ENCODE results near the gene IL24. TPM values are rescaled to one million over a fixed set of nuclear protein-coding genes. Genes with fewer than 3 reads are reported as not detected.

Gene IL24
- total and polyA plus RNA-seq, 2 donors: 0.09 to 0.50 TPM

- no peak overlapping the region for H3K27ac ChIP-seq (ENCODE audit: low read depth in 1 of 2, low read length in 1 of 2)
- DNase-seq (ENCODE audit: low read depth in 6 of 9, low spot score in 9 of 9): no peak
- H3K27me3 ChIP-seq (ENCODE audit: control insufficient read depth in 2 of 2, insufficient read depth in 1 of 2, low read length in 1 of 2): no peaks in the 10 kb centered on the region
- WGBS: 93% methylated on average over 3 of the region's 3 CpGs
- H3K4me1 ChIP-seq (ENCODE audit: control insufficient read depth in 2 of 2, insufficient read depth in 2 of 2, low read length in 2 of 2): no peaks in the 10 kb centered on the region
- H3K4me3 ChIP-seq (ENCODE audit: low read length in 2 of 2): no peak overlapping the region
- no peaks in the 10 kb centered on the region for H3K36me3 ChIP-seq (ENCODE audit: control insufficient read depth in 2 of 2, insufficient read depth in 2 of 2, low read length in 1 of 2)
- H3K9me3 ChIP-seq (ENCODE audit: control insufficient read depth in 2 of 2, insufficient read depth in 1 of 2, low read length in 1 of 2): no peaks in the 10 kb centered on the region
Observed at GRCh38 chr1:206947255-206947654, 50.0 kb downstream of the IL24 start.

DNA sequence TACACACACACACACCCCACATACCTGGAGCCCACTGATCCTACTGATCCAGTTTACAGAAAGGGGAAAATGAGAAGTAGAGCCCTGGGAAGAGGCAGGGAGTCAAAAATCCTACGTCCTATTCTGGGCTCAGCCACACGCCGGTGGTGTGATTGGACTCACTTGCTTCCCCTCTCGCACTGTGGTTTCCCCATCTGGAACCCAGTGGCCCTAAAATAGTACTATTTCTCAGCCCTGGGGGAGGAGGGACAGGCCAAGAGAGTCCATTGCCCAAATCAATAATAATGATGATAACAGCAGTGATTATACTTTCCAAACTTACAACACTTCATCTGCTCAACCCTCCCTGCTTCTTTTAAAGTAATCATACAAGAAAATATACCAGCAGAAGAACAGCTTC lies 52.0 kb downstream of the IL24 start:
- no peak overlapping the region for H3K27ac ChIP-seq (ENCODE audit: low read depth in 1 of 2, low read length in 1 of 2)
- no peak for DNase-seq (ENCODE audit: low read depth in 6 of 9, low spot score in 9 of 9)
- no peaks in the 10 kb centered on the region for H3K4me1 ChIP-seq (ENCODE audit: control insufficient read depth in 2 of 2, insufficient read depth in 2 of 2, low read length in 2 of 2)
- no peaks in the 10 kb centered on the region for H3K27me3 ChIP-seq (ENCODE audit: control insufficient read depth in 2 of 2, insufficient read depth in 1 of 2, low read length in 1 of 2)
- no peaks in the 10 kb centered on the region for H3K9me3 ChIP-seq (ENCODE audit: control insufficient read depth in 2 of 2, insufficient read depth in 1 of 2, low read length in 1 of 2)
- no peaks in the 10 kb centered on the region for H3K36me3 ChIP-seq (ENCODE audit: control insufficient read depth in 2 of 2, insufficient read depth in 2 of 2, low read length in 1 of 2)
- H3K4me3 ChIP-seq (ENCODE audit: low read length in 2 of 2): no peak overlapping the region
- WGBS: 56% methylated on average over 4 of the region's 4 CpGs

DNA sequence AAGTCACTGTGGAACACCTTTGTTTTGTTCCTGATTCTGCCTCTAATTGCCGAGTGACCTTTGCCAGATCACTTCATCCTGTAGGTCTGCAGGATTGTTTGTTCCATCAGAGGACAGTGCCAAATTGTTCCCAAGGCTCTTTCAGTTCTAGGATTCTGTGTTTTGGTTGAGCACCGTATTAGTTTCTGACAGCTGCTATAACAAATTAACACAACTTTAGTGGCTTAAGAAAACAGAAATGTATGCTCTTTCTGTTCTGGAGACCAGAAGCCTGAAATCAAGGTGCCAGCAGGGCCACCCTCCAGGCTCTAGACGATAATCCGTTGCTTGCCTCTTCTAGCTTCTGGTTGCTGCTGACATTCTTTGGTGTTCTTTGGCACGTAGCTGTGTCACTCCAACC lies 52.4 kb downstream of the IL24 start:
- no peak for DNase-seq (ENCODE audit: low read depth in 6 of 9, low spot score in 9 of 9)
- H3K27me3 ChIP-seq (ENCODE audit: control insufficient read depth in 2 of 2, insufficient read depth in 1 of 2, low read length in 1 of 2): no peaks in the 10 kb centered on the region
- 98% methylated on average over 5 of the region's 5 CpGs for WGBS
- H3K9me3 ChIP-seq (ENCODE audit: control insufficient read depth in 2 of 2, insufficient read depth in 1 of 2, low read length in 1 of 2): no peaks in the 10 kb centered on the region
- no peak overlapping the region for H3K27ac ChIP-seq (ENCODE audit: low read depth in 1 of 2, low read length in 1 of 2)
- H3K4me3 ChIP-seq (ENCODE audit: low read length in 2 of 2): no peak overlapping the region
- H3K4me1 ChIP-seq (ENCODE audit: control insufficient read depth in 2 of 2, insufficient read depth in 2 of 2, low read length in 2 of 2): no peaks in the 10 kb centered on the region
- no peaks in the 10 kb centered on the region for H3K36me3 ChIP-seq (ENCODE audit: control insufficient read depth in 2 of 2, insufficient read depth in 2 of 2, low read length in 1 of 2)

DNA sequence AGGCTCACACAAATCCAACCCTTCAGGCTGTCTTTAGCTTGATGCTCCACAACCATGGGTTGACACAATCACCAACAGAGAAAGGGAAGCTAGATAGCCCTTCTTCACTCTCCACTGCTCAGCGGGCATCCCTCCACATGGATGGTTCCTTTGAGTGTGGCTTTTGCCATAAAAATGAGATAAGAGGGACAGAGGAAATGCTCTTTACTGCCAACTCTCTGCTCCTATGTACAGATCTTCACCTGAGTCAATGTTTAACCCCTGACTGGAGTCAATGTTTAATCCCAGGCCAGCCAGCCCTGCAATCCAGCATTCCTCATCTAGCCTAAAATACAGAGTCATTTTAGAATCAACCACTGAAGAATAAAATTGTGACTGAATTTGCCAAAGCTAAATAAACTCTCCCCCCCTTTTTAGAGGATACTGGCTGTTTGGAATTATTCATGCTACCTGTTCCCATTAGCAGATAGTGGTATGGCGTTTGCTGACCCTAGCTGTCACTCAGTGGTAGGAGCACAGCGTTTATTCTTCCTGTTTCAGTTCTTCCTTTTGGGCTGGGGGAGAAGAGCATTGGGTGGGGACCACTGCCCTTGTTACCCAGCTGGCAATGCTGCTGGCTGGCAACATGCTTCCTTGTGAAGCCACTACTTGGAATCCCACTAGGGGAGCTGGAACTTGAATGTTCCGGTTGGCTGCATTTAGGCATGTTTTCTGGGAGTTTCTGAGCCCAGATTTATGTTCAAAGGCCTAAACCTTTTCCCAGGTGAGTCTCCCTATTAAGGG lies 54.3 kb downstream of the IL24 start:
- H3K36me3 ChIP-seq (ENCODE audit: control insufficient read depth in 2 of 2, insufficient read depth in 2 of 2, low read length in 1 of 2): no peaks in the 10 kb centered on the region
- no peak for DNase-seq (ENCODE audit: low read depth in 6 of 9, low spot score in 9 of 9)
- H3K9me3 ChIP-seq (ENCODE audit: control insufficient read depth in 2 of 2, insufficient read depth in 1 of 2, low read length in 1 of 2): no peaks in the 10 kb centered on the region
- no peaks in the 10 kb centered on the region for H3K4me1 ChIP-seq (ENCODE audit: control insufficient read depth in 2 of 2, insufficient read depth in 2 of 2, low read length in 2 of 2)
- no peak overlapping the region for H3K27ac ChIP-seq (ENCODE audit: low read depth in 1 of 2, low read length in 1 of 2)
- WGBS: 86% methylated on average over 4 of the region's 4 CpGs
- no peak overlapping the region for H3K4me3 ChIP-seq (ENCODE audit: low read length in 2 of 2)
- no peaks in the 10 kb centered on the region for H3K27me3 ChIP-seq (ENCODE audit: control insufficient read depth in 2 of 2, insufficient read depth in 1 of 2, low read length in 1 of 2)

DNA sequence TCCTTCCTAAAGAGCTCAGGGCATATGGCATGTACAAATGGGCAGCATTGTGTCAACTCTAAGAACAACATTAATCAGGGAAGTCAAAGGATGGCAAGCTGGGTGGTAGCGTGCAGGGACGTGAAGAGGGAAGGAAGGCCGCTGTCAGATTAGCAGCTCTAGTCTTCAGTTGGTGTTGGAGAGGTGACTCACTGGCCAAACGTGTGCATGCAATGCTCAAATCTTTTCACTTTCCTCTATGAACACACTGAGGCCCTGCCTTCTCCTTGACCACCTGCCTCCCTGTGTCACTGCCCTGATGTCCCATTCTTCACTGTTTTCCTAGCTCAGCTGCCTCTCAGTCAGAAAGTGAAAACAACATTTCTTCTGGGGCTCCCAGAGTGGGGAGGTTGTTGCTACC lies 54.9 kb downstream of the IL24 start:
- Histone ChIP-seq H3K27ac (ENCODE audit: low read depth in 1 of 2, low read length in 1 of 2) (no peak overlapping the region), H3K4me1 (ENCODE audit: control insufficient read depth in 2 of 2, insufficient read depth in 2 of 2, low read length in 2 of 2) (no peaks in the 10 kb centered on the region), H3K9me3 (ENCODE audit: control insufficient read depth in 2 of 2, insufficient read depth in 1 of 2, low read length in 1 of 2) (no peaks in the 10 kb centered on the region), H3K36me3 (ENCODE audit: control insufficient read depth in 2 of 2, insufficient read depth in 2 of 2, low read length in 1 of 2) (no peaks in the 10 kb centered on the region), H3K4me3 (ENCODE audit: low read length in 2 of 2) (no peak overlapping the region), H3K27me3 (ENCODE audit: control insufficient read depth in 2 of 2, insufficient read depth in 1 of 2, low read length in 1 of 2) (no peaks in the 10 kb centered on the region)
- WGBS: 92% methylated on average over 4 of the region's 4 CpGs
- DNase-seq (ENCODE audit: low read depth in 6 of 9, low spot score in 9 of 9): no peak

DNA sequence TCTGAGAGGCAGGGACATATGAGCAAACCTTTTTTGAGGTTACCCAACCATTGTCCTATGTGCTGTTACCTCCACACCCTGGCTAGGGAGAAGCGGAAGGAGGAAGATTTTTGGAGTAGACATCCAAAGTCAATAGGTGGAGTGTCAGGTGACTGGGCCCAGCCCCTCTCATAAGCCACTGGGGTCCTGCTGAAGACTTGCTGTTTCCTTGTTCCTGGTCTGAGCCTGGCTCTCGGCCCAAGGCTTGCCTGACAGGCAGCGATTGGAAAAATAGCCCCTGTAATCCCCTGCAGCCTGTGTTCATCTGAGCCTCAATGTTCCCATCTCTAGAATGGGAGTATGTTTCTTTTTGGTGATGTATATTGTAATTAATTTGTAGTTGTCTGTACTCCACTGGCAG lies 55.9 kb downstream of the IL24 start:
- 96% methylated on average over 3 of the region's 3 CpGs for WGBS
- DNase-seq (ENCODE audit: low read depth in 6 of 9, low spot score in 9 of 9): no peak
- Histone ChIP-seq H3K9me3 (ENCODE audit: control insufficient read depth in 2 of 2, insufficient read depth in 1 of 2, low read length in 1 of 2) (no peaks in the 10 kb centered on the region), H3K4me3 (ENCODE audit: low read length in 2 of 2) (no peak overlapping the region), H3K27ac (ENCODE audit: low read depth in 1 of 2, low read length in 1 of 2) (no peak overlapping the region), H3K4me1 (ENCODE audit: control insufficient read depth in 2 of 2, insufficient read depth in 2 of 2, low read length in 2 of 2) (no peaks in the 10 kb centered on the region), H3K36me3 (ENCODE audit: control insufficient read depth in 2 of 2, insufficient read depth in 2 of 2, low read length in 1 of 2) (no peaks in the 10 kb centered on the region), H3K27me3 (ENCODE audit: control insufficient read depth in 2 of 2, insufficient read depth in 1 of 2, low read length in 1 of 2) (no peaks in the 10 kb centered on the region)

DNA sequence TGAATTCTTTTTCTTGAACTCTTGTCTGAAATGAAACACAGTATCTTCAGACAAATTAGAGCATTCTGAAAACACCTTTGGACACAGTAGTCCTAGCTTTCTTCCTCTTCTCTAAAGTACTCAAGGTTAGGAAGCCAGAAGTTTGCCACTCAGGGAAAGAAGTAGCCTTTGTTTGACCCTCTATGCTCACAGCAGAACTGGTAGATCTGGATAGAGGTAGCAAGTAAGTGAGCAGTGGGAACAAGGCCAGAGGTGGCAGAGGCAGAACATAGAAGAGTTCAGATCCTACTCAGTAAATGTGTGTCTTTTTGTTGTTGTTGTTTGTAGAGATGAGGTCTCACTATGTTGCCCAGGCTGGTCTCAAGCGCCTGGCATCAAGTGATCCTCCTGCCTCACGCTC lies 56.4 kb downstream of the IL24 start:
- no peaks in the 10 kb centered on the region for H3K27me3 ChIP-seq (ENCODE audit: control insufficient read depth in 2 of 2, insufficient read depth in 1 of 2, low read length in 1 of 2)
- H3K36me3 ChIP-seq (ENCODE audit: control insufficient read depth in 2 of 2, insufficient read depth in 2 of 2, low read length in 1 of 2): no peaks in the 10 kb centered on the region
- no peak for DNase-seq (ENCODE audit: low read depth in 6 of 9, low spot score in 9 of 9)
- no peak overlapping the region for H3K27ac ChIP-seq (ENCODE audit: low read depth in 1 of 2, low read length in 1 of 2)
- 98% methylated on average over 2 of the region's 2 CpGs for WGBS
- H3K4me3 ChIP-seq (ENCODE audit: low read length in 2 of 2): no peak overlapping the region
- no peaks in the 10 kb centered on the region for H3K4me1 ChIP-seq (ENCODE audit: control insufficient read depth in 2 of 2, insufficient read depth in 2 of 2, low read length in 2 of 2)
- H3K9me3 ChIP-seq (ENCODE audit: control insufficient read depth in 2 of 2, insufficient read depth in 1 of 2, low read length in 1 of 2): no peaks in the 10 kb centered on the region

Other genes with a start within 250 kb of the IL24 start
- 36.4 TPM for gene MAPKAPK2, start 212.5 kb upstream of the IL24 start, total RNA-seq
- 72.3 TPM for gene MAPKAPK2, start 212.5 kb upstream of the IL24 start, polyA plus RNA-seq
- gene IL19, start 126.7 kb upstream of the IL24 start, total RNA-seq: 0.28 TPM
- 1.0 TPM for gene IL19, start 126.7 kb upstream of the IL24 start, polyA plus RNA-seq
- gene IL10, start 124.9 kb upstream of the IL24 start, total RNA-seq: 1.8 TPM
- 19.1 TPM for gene IL10, start 124.9 kb upstream of the IL24 start, polyA plus RNA-seq
- 0.05 TPM for gene IL20, start 31.8 kb upstream of the IL24 start, total RNA-seq
- gene IL20, start 31.8 kb upstream of the IL24 start, polyA plus RNA-seq: 0.66 TPM
- 38.9 TPM for gene FCMR, start 24.5 kb downstream of the IL24 start, total RNA-seq
- 59.0 TPM for gene FCMR, start 24.5 kb downstream of the IL24 start, polyA plus RNA-seq
- gene PIGR, start 49.0 kb downstream of the IL24 start, total RNA-seq: 0.24 TPM
- 1.1 TPM for gene PIGR, start 49.0 kb downstream of the IL24 start, polyA plus RNA-seq
- 0.19 TPM for gene FCAMR, start 73.0 kb downstream of the IL24 start, total RNA-seq
- gene FCAMR, start 73.0 kb downstream of the IL24 start, polyA plus RNA-seq: 0.43 TPM
- 0.05 TPM for gene C1orf116, start 135.3 kb downstream of the IL24 start, total RNA-seq
- 0.98 TPM for gene C1orf116, start 135.3 kb downstream of the IL24 start, polyA plus RNA-seq
- gene YOD1, start 153.8 kb downstream of the IL24 start, total RNA-seq: 11.5 TPM
- gene YOD1, start 153.8 kb downstream of the IL24 start, polyA plus RNA-seq: 10.5 TPM
- gene PFKFB2, start 155.8 kb downstream of the IL24 start, total RNA-seq: 6.7 TPM
- gene PFKFB2, start 155.8 kb downstream of the IL24 start, polyA plus RNA-seq: 31.0 TPM
- gene C4BPB, start 191.4 kb downstream of the IL24 start, total RNA-seq: 0.71 TPM
- 1.1 TPM for gene C4BPB, start 191.4 kb downstream of the IL24 start, polyA plus RNA-seq
- 0.09 TPM for gene C4BPA, start 206.8 kb downstream of the IL24 start, total RNA-seq
- gene C4BPA, start 206.8 kb downstream of the IL24 start, polyA plus RNA-seq: 0.32 TPM